AG09309 (cell line): ENCODE results near the gene SERPINB8.
"Not testable (repeated sequence)": the region's sequence is repeated elsewhere in the genome, so short reads cannot be mapped to it uniquely, and the experiment has no call there.

Experiments used
- DNase-seq: peaks from one replicate; pipeline ENCODE4 v3.0.0-alpha.2; 2010; ENCODE audit warnings: low read depth
- H3K4me3 ChIP-seq: 2 replicates; pipeline ENCODE4 v1.5.1; 2011; ENCODE audit warnings: mild to moderate bottlenecking, low read depth, low read length, moderate library complexity; ENCODE audit not compliant: control insufficient read depth
- TF ChIP-seq, protein P1 (sequence below): IDR thresholded peaks from 2 replicates; pipeline ENCODE4 v1.5.1; 2011; ENCODE audit warnings: mild to moderate bottlenecking, low read depth, low read length, inconsistent platforms; ENCODE audit not compliant: insufficient read depth, control insufficient read depth; ENCODE audit errors: missing control alignments

The SERPINB8 gene, protein sequence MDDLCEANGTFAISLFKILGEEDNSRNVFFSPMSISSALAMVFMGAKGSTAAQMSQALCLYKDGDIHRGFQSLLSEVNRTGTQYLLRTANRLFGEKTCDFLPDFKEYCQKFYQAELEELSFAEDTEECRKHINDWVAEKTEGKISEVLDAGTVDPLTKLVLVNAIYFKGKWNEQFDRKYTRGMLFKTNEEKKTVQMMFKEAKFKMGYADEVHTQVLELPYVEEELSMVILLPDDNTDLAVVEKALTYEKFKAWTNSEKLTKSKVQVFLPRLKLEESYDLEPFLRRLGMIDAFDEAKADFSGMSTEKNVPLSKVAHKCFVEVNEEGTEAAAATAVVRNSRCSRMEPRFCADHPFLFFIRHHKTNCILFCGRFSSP

DNA sequence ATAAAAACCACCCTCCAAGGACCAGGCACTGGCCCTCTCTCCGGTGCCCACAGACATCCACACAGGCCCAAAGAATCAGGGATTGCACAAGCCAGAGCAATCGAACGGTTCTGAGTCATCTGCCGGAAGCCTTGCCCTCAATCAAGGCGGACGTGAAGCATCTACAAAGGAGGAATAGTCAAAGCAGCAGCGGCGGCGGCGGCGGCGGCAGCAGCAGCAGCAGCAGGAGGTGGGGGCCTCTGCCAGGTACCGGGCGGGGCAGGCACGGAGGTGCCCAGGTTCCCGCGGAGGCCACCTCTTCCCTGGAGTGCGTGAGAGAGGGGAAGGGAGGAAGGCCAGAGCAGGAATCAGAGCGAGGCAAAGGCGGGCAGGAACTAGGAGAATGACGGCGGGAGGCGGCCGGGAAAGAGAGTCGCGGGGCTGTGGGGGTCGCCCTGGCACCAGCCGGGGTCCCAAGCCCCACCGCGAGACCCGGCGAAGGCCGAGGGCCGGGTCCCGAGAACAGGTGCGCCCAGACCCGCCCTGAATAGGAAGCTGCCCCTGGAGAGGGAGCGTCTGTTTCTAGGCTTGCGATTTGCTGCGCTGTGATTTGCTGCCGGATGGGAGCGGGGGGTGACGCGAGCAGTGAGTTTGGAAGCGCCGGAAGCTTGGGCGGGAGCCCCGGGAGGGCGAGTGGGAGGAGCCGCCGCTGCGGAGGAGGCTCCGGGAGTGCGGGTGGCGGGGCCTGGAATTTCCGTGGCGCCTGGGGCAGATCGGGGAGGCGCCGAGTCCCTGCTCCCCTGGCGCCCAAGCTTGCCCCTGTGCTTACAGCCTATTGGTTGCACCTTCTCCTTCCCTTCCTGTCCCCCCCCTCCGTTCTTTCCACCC, at the start of gene SERPINB8:
Gene SERPINB8 (plus strand): TSS at position 140 of the 867 bp plus-strand sequence. CDS start 8,228 bp downstream, outside the sequence.
- peak within 1 kb of the TSS; percentile 78 for H3K4me3 ChIP-seq
- TF ChIP-seq, protein P1, sequence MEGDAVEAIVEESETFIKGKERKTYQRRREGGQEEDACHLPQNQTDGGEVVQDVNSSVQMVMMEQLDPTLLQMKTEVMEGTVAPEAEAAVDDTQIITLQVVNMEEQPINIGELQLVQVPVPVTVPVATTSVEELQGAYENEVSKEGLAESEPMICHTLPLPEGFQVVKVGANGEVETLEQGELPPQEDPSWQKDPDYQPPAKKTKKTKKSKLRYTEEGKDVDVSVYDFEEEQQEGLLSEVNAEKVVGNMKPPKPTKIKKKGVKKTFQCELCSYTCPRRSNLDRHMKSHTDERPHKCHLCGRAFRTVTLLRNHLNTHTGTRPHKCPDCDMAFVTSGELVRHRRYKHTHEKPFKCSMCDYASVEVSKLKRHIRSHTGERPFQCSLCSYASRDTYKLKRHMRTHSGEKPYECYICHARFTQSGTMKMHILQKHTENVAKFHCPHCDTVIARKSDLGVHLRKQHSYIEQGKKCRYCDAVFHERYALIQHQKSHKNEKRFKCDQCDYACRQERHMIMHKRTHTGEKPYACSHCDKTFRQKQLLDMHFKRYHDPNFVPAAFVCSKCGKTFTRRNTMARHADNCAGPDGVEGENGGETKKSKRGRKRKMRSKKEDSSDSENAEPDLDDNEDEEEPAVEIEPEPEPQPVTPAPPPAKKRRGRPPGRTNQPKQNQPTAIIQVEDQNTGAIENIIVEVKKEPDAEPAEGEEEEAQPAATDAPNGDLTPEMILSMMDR, result no peak
- peak; percentile 85 for DNase-seq

DNA sequence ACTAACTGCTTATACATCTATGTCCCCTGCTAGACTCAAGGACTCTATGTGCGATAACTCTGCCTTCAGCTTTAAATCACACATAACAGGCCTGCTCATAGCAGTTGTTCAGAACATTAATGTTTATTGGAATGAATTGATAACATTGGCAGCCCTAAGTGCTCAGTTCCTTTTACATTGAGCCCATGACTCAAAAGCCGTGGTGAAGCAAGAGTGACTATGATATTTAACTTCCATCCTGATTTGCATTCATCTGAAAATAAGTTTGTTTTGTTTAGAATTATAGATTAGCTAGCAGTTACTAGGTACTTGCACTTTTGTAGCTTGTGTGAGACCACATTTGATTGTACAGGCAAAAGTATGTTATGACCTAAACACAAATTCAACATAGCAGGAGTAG, 47.8 kb upstream of the SERPINB8 start:
- TF ChIP-seq, protein P1, result no peak
- DNase-seq, result no peak
- no peak overlapping the region for H3K4me3 ChIP-seq

DNA sequence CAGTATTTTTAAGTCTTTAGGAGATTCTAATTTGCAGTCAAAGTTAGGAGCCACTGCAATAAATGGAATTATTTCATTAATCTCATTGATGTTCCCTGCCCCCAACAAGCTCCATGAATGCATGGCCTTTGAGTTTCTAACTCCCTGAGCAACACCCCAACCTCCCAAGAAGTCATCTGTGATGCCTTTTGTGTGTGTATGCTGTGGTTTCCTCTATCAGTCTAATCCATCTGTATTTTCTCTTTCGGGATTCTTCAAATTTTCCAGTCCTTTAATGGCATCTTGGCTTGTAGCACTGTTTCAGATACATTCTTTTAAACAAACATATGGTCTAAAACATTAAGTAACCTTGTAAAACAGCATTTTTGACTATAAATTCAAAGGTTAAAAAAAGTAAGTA, 45.3 kb upstream of the SERPINB8 start:
- H3K4me3 ChIP-seq, result no peak overlapping the region
- TF ChIP-seq, protein P1, result no peak
- DNase-seq, result no peak

DNA sequence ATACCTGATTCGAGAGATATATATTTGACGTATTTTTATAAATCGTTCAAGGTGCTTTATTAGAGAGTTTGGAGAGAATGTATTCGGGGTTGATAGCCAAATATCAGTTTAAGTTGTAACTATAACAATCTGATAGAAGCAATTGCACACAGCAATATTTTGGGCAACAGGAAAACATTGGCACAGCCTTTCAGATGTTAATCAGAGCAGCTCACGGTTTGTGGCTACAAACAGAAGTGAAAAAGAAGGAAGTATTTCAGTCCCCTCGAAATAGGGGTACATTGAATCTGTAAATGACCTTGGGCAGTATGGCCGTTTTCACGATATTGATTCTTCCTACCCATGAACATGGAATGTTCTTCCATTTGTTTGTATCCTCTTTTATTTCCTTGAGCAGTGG, 41.5 kb upstream of the SERPINB8 start:
- no peak overlapping the region for H3K4me3 ChIP-seq
- TF ChIP-seq, protein P1, result no peak
- DNase-seq, result no peak

DNA sequence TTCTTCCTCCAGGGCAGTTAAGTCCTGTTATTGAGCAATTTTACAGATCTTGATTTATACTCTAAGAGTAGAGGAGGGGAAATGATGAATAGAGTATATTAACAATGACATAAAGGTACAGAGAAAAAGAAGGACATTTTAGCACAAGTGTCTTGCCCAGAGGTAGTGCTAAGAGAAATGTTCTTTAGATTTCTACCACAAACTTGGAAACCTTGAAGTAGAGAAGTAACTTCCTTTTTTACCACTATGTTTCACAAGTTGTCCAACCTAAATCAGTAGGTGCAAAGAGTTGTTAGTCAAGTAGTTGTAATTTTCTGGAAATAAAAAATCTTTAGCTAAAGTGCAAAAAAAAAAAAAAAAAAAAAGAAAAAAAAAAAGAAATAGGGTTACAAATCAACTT, 40.5 kb upstream of the SERPINB8 start:
- H3K4me3 ChIP-seq, DNase-seq: not testable (repeated sequence)

DNA sequence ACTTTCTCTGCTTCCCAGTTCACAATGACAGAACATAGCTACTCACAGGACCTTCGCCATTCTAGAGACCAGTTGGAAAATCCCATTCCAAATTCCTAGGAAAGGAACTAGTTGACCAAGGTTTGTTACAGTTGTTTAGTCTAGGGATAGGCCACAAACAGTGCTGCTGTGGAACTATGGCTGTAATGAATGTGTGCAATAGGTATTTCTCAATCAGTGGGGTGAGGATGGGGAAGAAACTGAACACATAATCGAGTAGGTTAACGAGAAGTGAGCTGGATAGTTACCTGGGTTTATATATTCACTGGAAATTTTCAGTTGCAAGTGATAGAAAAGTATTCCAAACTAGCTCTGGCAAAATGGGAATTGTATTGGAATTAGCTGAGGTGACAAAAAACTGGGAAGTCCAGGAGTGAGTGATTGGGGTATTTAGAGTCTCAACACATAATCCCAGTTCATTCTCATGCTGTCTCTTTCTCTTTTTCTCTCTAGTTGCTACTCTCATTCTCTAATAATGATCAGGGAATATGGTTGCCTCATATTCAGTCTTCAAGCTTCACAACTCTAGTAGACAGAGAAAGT, 39.0 kb upstream of the SERPINB8 start:
- TF ChIP-seq, protein P1, result no peak
- no peak for DNase-seq

More for the DNA sequence above, 39.0 kb upstream of the SERPINB8 start:
- no peak overlapping the region for H3K4me3 ChIP-seq
